ENCODE measurements around the gene FOXF1.

GRCh38 chr16:86558355-86559193 lies 48.2 kb downstream of the FOXF1 start:
- TF ChIP-seq CTCF (IDR thresholded peaks at IDR 0.05; ENCODE audit: low read length), result no peak
- no peak for TF ChIP-seq EZH2phosphoT487 (IDR thresholded peaks at IDR 0.05; ENCODE audit: low read length)

Data from MM.1S (cell line).